ENCODE results near the gene HRK.
"Not testable (repeated sequence)": the region's sequence is repeated elsewhere in the genome, so short reads cannot be mapped to it uniquely, and the experiment has no call there.

HRK gene

DNA sequence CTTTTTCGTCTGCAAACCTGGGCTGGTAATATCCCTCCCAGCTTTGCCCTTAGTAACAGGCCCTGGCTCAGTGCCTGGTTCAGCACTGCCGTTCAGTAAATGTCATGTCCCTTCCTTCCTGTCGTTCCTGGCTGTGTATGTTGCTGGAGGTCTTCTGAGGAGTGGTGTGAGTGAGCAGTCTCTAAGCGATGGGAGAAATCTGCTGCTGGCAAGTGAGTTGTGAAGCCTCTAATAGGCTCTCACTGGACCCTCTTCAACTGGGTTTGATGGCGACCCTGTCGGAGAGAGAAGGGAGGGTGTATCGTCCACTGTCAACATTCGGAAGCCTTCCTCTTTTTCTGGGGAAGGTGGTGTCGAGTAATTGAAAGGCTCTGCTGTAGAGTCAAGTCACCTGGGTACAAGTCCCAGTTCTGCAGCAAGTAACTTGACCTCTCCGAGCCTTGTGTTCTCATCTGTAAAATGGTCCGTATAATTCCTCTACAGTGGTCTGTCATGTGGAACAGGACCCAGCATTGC is 62.8 kb downstream of the HRK start:
- peak; percentile 59 to 62 for DNase-seq

DNA sequence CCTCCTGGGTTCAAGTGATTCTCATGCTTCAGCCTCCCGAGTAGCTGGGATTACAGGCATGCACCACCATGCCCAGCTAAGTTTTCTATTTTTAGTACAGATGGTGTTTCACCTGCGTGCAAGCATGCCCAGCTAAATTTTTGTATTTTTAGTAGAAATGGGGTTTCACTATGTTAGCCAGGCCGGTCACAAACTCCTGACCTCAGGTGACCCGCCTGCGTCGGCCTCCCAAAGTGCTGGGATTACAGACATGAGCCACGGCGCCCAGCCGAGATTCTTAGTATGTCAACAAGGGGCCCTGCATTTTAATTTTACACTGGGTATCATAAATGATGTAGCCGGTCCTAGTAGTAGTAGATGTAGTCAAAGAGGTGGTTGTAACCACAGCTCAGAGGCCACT is 66.5 kb downstream of the HRK start:
- DNase-seq = not testable (repeated sequence)

DNA sequence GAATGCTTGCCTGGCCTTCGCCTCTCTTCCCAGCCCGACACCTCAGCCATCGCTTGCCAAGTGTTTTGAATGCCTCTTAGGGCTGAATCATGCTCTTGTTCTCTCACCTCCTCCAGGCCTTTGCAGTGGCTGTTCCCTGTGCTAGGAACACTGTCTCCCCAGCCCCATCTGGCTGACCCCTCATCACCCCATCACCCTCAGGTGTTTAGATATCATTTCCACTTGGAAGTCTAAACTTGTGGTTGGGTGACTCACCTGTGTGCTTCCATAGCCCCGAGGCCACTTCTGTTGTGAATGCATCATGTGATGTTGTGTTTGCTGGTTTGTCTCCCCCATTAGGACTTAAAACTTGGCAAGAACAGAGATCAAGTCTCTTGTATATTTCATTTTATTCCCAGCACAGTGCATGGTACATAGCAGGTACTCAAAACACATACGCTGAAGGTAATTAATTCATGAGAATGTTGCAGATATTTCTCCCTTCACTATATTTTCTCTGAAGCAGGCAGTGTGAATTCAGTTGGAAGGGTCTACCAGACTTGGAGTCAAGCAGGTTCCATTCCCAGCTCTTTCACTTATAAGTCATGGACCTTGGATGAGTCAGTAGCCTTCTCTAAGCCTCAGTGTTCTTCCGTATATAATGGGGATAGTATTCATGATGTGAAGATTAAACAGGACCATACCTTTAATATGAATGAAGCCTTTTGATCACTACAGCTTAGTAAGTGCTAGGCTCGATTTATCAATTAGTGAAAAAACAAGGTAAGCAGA is 67.8 kb downstream of the HRK start:
- no peak for DNase-seq

DNA sequence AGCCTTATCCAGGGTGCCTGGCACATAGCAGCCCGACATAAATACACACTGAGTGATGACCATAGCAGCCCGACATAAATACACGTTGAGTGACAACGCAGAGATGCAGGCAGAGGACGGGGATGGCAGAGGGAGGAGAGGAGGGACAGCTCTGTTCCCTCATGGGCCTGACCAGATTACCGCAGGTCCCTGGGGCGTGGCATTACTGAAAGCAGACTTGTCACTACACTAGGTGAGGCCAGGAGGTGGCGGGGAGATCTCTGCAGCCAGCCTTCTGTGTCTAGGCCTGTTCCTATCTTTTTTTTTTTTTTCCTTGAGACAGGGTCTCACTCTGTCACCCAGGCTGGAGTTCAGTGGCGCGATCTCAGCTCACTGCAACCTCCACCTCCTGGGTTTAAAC is 69.0 kb downstream of the HRK start:
- DNase-seq = no peak

DNA sequence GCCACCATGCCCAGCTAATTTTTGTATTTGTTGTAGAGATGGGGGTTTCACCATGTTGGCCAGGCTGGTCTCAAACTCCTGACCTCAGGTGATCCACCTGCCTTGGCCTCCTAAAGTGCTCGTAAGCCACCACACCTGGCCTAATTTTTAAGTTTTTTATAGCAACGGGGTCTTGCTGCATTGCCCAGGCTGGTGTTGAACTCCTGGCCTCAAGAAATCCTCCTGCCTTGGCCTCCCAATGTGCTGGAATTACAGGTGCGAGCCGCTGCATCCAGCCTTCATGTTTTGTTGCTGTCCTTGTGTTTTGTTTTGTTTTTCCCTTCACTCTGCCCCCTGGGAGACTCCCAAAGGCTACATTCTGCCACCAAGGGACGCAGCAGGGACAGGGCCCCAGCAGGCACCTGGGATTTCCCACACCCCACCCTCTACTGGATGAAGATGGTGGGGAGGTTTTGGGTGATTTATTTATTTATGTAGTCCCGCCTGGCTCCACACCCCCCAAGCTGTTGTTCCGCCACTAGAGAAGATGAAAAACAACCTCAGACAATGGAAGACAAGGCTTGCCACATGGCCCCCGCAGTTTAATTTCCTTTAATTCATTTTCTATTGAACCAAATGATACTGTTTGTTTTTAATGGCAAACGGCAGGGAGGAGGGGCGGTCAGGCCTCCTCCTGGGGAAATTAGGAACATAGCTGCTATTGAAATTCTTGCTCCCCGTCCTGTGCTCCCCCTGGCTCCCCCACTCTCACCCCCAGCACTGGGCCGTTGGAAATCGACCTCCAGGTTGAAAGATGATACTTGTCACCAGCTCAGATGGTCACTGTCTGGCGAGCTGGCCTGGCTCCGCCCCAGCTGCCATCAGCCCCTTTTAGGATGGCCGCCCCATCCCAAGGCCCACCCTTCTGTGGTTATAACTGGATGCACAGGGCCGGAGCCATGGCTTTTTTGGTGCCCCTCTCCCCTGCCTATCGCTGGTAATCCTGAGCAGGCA is 72.8 kb downstream of the HRK start:
- no peak for DNase-seq

DNA sequence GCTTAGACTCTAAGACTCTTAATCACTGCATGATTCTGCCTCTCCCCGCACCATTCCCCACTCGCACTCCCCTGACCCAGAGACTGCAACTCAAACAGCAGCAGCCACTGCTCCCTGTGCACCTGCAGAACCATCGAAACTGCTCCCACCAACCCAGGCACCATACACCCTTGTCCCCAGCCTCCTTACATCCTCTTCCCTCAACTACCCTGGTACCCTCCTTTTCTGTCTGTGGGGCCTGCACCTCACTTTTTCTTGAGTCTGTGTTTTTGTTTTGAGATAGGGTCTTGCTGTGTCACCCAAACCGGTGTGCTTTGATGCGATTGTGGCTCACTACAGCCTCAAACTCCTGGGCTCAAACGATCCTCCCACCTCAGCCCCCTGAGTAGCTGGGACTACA is 73.7 kb downstream of the HRK start:
- DNase-seq = no peak

DNA sequence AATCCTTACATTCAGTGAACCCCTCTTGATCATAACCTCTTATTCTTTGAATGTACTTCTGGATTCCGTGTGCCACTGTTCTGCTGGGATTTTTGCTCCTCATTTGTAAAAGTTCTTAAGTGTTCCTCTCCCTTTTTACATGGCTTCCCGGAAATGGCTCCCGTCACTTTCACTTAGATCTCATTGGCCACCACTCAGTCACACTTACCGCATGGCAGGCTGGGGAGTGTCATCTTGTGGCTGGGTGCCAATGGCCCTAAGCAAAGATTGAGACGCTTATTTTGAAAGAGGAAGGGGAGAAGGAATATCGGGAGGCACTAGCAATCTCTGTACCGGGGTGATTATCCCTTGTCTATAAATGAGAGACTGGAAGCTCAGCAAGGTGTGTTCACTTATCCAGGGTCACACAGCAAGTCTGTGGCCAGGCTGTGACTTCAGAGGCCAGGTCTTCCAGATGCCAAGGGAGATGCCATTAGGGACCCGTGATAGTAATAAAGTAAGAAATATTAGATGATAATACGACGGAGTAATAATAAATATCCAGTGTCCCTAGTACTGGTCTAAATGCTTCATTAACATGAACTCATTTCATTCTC is 74.3 kb downstream of the HRK start:
- no peak for DNase-seq
